Body of pancreas (tissue), 4 donors: Measurements from ENCODE around the gene HUNK. TPM values are rescaled to one million over a fixed set of nuclear protein-coding genes. Genes with fewer than 3 reads are reported as not detected.

Experiments
- ATAC-seq: fragments of 150-250 bp; one replicate; pipeline ENCODE4 v1.9.1; 2016
- DNase-seq, 4 donors: peaks; one replicate each; pipeline ENCODE4 v3.0.0-alpha.2; 2019
- H3K27ac ChIP-seq, 4 donors: fragments of 200-600 bp; sonication (generic); 1 replicate in 3 of 4; 2 replicates in 1 of 4; pipeline versions ENCODE4 v1.5.1 to v1.6.1; 2016 to 2019; ENCODE audit warnings: mild to moderate bottlenecking in 1 of 4, mixed read lengths in 1 of 4, moderate library complexity in 1 of 4
- H3K27me3 ChIP-seq, 2 donors: fragments of 200-600 bp; sonication (generic); one replicate each; pipeline ENCODE4 v1.6.0; 2016; ENCODE audit warnings: mild to moderate bottlenecking in 1 of 2
- H3K36me3 ChIP-seq, 2 donors: fragments of 200-600 bp; sonication (generic); replicated peaks in 1 of 2; 2 replicates each; pipeline ENCODE4 v1.5.1; 2016; ENCODE audit warnings: low read depth in 2 of 2; ENCODE audit not compliant: insufficient read depth in 1 of 2
- H3K4me1 ChIP-seq: fragments of 200-600 bp; sonication (generic); one replicate; pipeline ENCODE4 v1.6.0; 2016
- H3K4me3 ChIP-seq, 2 donors: fragments of 200-600 bp; sonication (generic); 1 replicate in 1 of 2; 2 replicates in 1 of 2; pipeline ENCODE4 v1.5.1; 2016 to 2019
- H3K9me3 ChIP-seq, 3 donors: fragments of 200-600 bp; sonication (generic); 1 replicate in 2 of 3; 2 replicates in 1 of 3; pipeline ENCODE4 v1.5.1; 2016
- POLR2A ChIP-seq, 3 donors: fragments of 450-650 bp; IDR thresholded peaks; one replicate each; pipeline ENCODE4 v1.6.1; 2016; ENCODE audit warnings: antibody characterized with exemption in 3 of 3, mild to moderate bottlenecking in 2 of 3
- WGBS, 2 donors: methylation state at CpG; one replicate each; pipeline ENCODE4 v1.1.5; 2017; 5-methylcytosine and 5-hydroxymethylcytosine counted together
- intact Hi-C: fragments of 100-400 bp; cut with DNase I; formaldehyde crosslinking; loops from one replicate; pipeline ENCODE4 v1.15.1; 2023
- total RNA-seq, 2 donors: library from RNA; depleted of rRNA; stranded (reverse); fragments of >200 nt; gene quantifications; one replicate each; pipeline ENCODE4 v1.1.0, GENCODE V29; 2016
- TF ChIP-seq, protein P1 (sequence below), 7 experiments: fragments of 450-650 bp in 4 of 7; fragments of 200-600 bp in 3 of 7; sonication (generic) in 3 of 7; IDR thresholded peaks; one replicate each; pipeline ENCODE4 v1.5.1; 2016 to 2019; ENCODE audit warnings: antibody characterized with exemption in 7 of 7

Gene HUNK
- total RNA-seq, 2 donors from 2014 or later = 6.7 to 9.2 TPM

DNA sequence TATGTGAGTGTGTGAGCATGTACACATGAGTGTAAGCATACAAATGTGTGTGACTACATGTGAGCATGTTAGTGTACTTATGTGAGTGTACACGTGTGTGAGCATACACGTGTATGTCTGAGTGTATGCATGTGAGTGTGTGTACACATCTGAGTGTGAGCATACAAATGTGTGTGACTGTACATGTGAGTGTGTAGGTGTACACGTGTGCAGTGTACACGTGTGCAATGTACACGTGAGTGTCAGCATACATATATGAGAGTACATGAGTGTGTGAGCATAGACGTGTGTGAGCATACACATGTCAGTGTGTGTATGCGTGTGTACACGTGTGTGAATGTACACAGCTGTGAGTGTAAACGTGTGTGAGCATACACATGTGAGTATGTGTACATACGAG, 170.6 kb downstream of the HUNK start:
- no peak for ATAC-seq
- TF ChIP-seq, protein P1, sequence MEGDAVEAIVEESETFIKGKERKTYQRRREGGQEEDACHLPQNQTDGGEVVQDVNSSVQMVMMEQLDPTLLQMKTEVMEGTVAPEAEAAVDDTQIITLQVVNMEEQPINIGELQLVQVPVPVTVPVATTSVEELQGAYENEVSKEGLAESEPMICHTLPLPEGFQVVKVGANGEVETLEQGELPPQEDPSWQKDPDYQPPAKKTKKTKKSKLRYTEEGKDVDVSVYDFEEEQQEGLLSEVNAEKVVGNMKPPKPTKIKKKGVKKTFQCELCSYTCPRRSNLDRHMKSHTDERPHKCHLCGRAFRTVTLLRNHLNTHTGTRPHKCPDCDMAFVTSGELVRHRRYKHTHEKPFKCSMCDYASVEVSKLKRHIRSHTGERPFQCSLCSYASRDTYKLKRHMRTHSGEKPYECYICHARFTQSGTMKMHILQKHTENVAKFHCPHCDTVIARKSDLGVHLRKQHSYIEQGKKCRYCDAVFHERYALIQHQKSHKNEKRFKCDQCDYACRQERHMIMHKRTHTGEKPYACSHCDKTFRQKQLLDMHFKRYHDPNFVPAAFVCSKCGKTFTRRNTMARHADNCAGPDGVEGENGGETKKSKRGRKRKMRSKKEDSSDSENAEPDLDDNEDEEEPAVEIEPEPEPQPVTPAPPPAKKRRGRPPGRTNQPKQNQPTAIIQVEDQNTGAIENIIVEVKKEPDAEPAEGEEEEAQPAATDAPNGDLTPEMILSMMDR (IDR thresholded peaks at IDR 0.05) = no peak
- no peak for TF ChIP-seq POLR2A (IDR thresholded peaks at IDR 0.05)

DNA sequence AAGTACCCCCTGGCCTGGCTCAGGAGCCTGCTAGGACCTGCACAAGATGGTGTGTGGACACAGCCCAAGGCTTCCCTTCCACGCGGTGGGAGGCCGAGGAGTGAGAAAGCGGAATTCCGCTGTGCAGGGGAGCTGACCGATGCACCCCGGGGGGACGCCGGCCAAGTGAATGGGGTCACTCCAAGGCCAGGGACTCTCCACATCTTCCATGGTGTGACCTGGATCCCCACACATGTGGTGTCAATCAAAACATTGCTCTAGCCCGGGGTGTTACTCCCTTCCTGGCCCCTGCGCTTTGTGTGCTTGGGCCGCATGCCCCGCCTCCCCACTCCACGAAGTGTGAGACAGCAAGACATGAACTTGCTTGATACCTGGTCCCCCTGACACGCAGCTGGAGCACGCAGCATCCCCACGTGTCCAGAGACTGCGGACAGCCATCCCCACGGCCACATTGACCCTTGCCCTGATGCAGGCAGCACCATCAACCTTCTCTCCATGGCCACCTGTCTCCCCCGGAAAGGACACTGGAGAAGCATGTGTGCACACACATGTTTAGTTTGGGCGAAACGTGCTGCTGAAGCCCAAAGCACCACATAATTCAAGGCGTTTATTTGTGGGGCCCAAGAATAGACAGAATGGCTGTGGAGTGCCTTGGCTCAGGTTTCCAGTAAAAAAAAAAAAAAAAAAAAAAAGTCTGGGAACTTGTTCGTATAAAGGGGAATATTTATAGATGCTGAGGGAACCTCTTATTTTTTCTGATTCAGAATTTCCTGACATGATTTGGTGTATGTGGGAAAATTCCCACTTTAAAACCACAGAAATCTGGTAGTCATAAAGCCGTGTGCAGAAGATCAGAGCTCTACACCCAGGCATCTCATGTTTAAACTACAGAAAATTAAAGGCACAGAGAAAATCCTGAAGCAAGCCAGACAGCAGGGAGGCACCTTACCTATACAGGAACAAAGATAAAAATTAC, 171.7 kb downstream of the HUNK start:
- Histone ChIP-seq H3K9me3 (no peaks in the 10 kb centered on the region), H3K36me3 (no peaks in the 10 kb centered on the region), H3K4me3 (no peak overlapping the region), H3K4me1 (no peaks in the 10 kb centered on the region), H3K27me3 (no peaks in the 10 kb centered on the region), H3K27ac (no peak overlapping the region)
- intact Hi-C loops = no loop called here
- 85% methylated on average over 17 to 25 of the region's 25 CpGs for WGBS, 2 donors
- ATAC-seq (no peak), DNase-seq (no peak)
- TF ChIP-seq, protein P1 (IDR thresholded peaks at IDR 0.05) = no peak
- no peak for TF ChIP-seq POLR2A (IDR thresholded peaks at IDR 0.05)

More for the DNA sequence above, 170.6 kb downstream of the HUNK start:
- Histone ChIP-seq H3K27ac (no peak overlapping the region), H3K4me1 (no peaks in the 10 kb centered on the region), H3K27me3 (no peaks in the 10 kb centered on the region), H3K9me3 (no peaks in the 10 kb centered on the region), H3K36me3 (no peaks in the 10 kb centered on the region), H3K4me3 (no peak overlapping the region)
- no peak for DNase-seq
- intact Hi-C loops = no loop called here
- 75 to 88% methylated on average over 10 of the region's 10 CpGs for WGBS, 2 donors

DNA sequence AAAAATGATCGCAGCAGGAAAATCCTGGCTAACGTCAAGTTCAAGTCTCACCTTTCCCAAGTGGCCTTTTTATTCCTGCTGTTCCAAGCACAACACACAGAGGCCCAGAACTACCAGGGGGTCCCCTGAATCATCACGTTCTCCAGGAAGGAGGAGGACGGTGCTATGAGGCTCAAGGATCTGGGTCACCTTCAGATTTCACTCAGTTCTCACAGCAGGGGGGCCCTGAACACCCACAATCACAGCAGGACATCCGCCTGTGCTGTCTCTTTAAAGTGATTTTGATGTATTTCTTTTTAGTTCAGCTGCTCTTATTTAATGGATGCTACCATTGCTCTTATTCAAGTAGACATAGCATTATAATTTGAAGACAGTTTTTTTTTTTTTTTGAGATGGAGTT, 173.4 kb downstream of the HUNK start:
- Histone ChIP-seq H3K4me1 (no peaks in the 10 kb centered on the region), H3K4me3 (no peak overlapping the region), H3K9me3 (no peaks in the 10 kb centered on the region), H3K36me3 (no peaks in the 10 kb centered on the region), H3K27ac (no peak overlapping the region), H3K27me3 (no peaks in the 10 kb centered on the region)
- intact Hi-C loops = no loop called here
- WGBS, 2 donors = 81 to 91% methylated on average over 5 of the region's 5 CpGs
- ATAC-seq (no peak), DNase-seq (no peak)
- no peak for TF ChIP-seq POLR2A (IDR thresholded peaks at IDR 0.05)
- TF ChIP-seq, protein P1 (IDR thresholded peaks at IDR 0.05) = no peak

DNA sequence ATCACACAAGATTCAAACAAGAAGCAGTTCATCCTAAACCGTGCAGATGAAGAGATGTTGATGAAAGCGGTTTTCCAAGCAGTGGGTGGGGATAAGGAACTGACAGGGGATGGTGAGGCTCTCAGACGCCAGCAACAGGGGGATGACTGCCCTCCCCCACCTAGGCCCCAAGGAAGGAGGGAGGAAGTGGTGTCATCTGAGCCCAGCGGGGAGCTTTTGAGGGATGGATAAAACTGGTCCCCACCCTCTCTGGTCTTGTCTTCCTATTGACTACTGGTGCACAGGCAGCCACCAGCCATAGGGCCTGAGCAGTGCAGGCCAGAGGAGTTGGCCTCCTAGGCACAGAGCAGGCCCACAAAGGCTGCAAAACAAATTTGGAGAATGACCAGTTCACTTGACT, 175.5 kb downstream of the HUNK start:
- Histone ChIP-seq H3K27ac (no peak overlapping the region), H3K36me3 (no peaks in the 10 kb centered on the region), H3K4me3 (no peak overlapping the region), H3K27me3 (no peaks in the 10 kb centered on the region), H3K9me3 (no peaks in the 10 kb centered on the region), H3K4me1 (no peaks in the 10 kb centered on the region)
- intact Hi-C loops = no loop called here
- DNase-seq (no peak), ATAC-seq (no peak)
- 62 to 88% methylated on average over 4 of the region's 4 CpGs for WGBS, 2 donors
- TF ChIP-seq POLR2A (IDR thresholded peaks at IDR 0.05) = no peak
- TF ChIP-seq, protein P1 (IDR thresholded peaks at IDR 0.05) = no peak

Other genes starting within 250 kb of the HUNK start
- gene SOD1, start 213.3 kb upstream of the HUNK start, total RNA-seq = 10 to 100 TPM; 77.6 to 84.7 TPM
- 10 to 100 TPM in 1 of 2 donors, 1 to 10 TPM in 1; 9.2 to 11.4 TPM for gene SCAF4, start 140.9 kb upstream of the HUNK start, total RNA-seq